DMS 273 (cell line): ENCODE results near the gene SDK2.

Experiments
- DNase-seq: peaks from one replicate; lab custom pipeline; 2025; ENCODE audit not compliant: unreplicated experiment; lab: John Stamatoyannopoulos, UW

Gene SDK2

GRCh38 chr17:73539166-73539565 is 105.1 kb downstream of the SDK2 start:
- DNase-seq: peak; percentile 23

GRCh38 chr17:73538445-73538844 is 105.8 kb downstream of the SDK2 start:
- no peak for DNase-seq

- peak; percentile 53 for DNase-seq
Observed at GRCh38 chr17:73536700-73537605, 107.3 kb downstream of the SDK2 start.

GRCh38 chr17:73535746-73536145 is 108.5 kb downstream of the SDK2 start:
- no peak for DNase-seq

GRCh38 chr17:73534209-73534909 is 109.9 kb downstream of the SDK2 start:
- no peak for DNase-seq

- peak; percentile 51 for DNase-seq
Observed at GRCh38 chr17:73533781-73534180, 110.5 kb downstream of the SDK2 start.

GRCh38 chr17:73533127-73533526 is 111.1 kb downstream of the SDK2 start:
- no peak for DNase-seq

- peak; percentile 40 for DNase-seq
Observed at GRCh38 chr17:73532421-73532901, 111.8 kb downstream of the SDK2 start.

- no peak for DNase-seq
Observed at GRCh38 chr17:73531158-73531557, 113.1 kb downstream of the SDK2 start.

GRCh38 chr17:73528679-73529078 is 115.6 kb downstream of the SDK2 start:
- DNase-seq: no peak

GRCh38 chr17:73526952-73527351 is 117.3 kb downstream of the SDK2 start:
- DNase-seq: no peak

- DNase-seq: no peak
Observed at GRCh38 chr17:73524941-73525679, 119.1 kb downstream of the SDK2 start.

GRCh38 chr17:73522696-73523095 is 121.5 kb downstream of the SDK2 start:
- no peak for DNase-seq

- no peak for DNase-seq
Observed at GRCh38 chr17:73522107-73522506, 122.1 kb downstream of the SDK2 start.

- DNase-seq: no peak
Observed at GRCh38 chr17:73521376-73521775, 122.9 kb downstream of the SDK2 start.

GRCh38 chr17:73520369-73520761 is 123.9 kb downstream of the SDK2 start:
- DNase-seq: no peak

GRCh38 chr17:73519714-73520368 is 124.4 kb downstream of the SDK2 start:
- DNase-seq: no peak

GRCh38 chr17:73519011-73519410 is 125.2 kb downstream of the SDK2 start:
- no peak for DNase-seq

GRCh38 chr17:73516431-73516830 is 127.8 kb downstream of the SDK2 start:
- DNase-seq: peak; percentile 38

GRCh38 chr17:73514146-73514863 is 129.9 kb downstream of the SDK2 start:
- no peak for DNase-seq
